NK-92 treated with Interleukin-12 subunit alpha and Interleukin-12 subunit beta, amount 100 ng/mL, for 24 hours (cell line): ENCODE results near the gene AZU1.
"Not testable (repeated sequence)": the region's sequence is repeated elsewhere in the genome, so short reads cannot be mapped to it uniquely, and the experiment has no call there.

ENCODE experiments used
- DNase-seq: peaks from one replicate; lab custom pipeline; 2025; lab: John Stamatoyannopoulos, UW

Gene AZU1

DNA sequence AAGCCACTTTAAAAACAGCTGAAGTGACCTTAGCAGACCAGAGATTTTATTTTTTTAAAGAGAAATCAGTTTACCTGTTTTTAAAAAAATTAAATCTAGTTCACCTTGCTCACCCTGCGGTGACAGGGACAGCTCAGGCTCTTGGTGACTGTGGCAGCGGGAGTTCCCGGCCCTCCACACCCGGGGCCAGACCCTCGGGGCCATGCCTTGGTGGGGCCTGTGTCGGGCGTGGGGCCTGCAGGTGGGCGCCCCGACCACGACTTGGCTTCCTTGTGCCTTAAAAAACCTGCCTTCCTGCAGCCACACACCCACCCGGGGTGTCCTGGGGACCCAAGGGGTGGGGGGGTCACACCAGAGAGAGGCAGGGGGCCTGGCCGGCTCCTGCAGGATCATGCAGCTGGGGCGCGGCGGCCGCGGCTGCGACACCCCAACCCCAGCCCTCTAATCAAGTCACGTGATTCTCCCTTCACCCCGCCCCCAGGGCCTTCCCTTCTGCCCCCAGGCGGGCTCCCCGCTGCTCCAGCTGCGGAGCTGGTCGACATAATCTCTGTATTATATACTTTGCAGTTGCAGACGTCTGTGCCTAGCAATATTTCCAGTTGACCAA is 16.7 kb upstream of the AZU1 start:
- no peak for DNase-seq

GRCh38 chr19:811506-812048 is 16.1 kb upstream of the AZU1 start:
- no peak for DNase-seq

- DNase-seq: no peak
Observed at GRCh38 chr19:812049-812746, 15.4 kb upstream of the AZU1 start.

- no peak for DNase-seq
Observed at GRCh38 chr19:812747-813218, 14.9 kb upstream of the AZU1 start.

DNA sequence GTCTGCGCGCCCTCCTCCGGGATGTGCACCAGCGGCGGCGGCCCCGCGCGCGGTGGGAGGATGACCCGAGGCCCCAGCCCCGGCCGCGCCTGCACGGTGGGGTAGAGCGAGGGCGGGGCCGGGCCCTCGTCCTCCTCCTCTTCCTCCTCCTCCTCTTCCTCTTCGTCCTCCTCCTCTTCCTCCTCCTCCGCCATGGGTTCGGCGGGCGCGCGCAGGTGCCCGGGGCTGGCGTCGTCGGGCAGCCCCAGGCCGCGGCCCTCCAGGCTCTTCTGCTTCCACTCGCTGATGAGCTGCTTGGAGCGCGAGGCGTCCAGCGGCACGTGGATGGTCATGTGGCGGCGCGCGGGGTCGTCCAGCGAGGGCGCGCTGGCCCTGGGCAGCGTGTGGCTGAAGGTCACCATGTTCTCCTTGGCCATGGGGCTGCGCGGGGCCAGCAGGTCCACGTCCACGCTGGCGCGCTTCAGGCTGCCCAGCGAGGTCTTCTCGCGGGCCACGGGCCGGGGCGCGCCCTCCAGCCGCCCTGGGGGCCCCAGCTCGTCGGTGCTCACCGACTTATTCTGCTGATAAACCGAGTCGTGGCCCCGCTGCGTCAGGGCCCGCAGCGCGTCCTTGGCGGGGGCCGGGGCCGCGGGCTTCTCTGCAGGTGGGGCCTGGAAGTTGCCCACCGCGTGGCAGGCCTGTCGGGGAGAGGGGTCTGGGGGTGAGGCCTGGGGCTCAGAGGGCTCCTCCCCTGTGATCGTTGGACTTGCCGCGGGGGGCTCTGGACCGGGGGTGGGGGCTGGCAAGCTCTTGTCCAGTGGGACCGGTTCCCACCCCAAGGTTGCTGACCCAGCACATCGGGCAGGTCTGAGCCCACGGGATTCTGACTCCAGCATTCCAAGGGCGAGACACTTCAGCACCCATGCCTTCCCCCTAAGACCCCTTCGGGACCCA is 14.2 kb upstream of the AZU1 start:
- no peak for DNase-seq

GRCh38 chr19:814152-815078 is 13.2 kb upstream of the AZU1 start:
- no peak for DNase-seq

- no peak for DNase-seq
Observed at GRCh38 chr19:815079-815774, 12.4 kb upstream of the AZU1 start.

- DNase-seq: no peak
Observed at GRCh38 chr19:815775-816499, 11.7 kb upstream of the AZU1 start.

DNA sequence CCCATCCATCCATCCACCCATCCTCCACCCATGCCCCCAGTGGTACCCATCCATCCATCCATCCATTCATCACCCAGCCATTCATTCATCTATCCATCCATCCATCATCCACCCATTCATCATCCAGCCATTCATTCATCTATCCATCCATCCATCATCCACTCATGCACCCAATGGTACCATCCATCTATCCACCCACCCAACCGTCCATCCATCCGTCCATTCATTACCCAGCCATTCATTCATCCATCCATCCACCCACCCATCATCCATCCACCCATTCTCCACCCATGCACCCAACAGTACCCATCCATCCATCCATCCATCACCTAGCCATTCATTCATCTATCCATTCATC is 11.2 kb upstream of the AZU1 start:
- DNase-seq: no peak

- DNase-seq: not testable (repeated sequence)
Observed at GRCh38 chr19:820212-820611, 7.4 kb upstream of the AZU1 start.

DNA sequence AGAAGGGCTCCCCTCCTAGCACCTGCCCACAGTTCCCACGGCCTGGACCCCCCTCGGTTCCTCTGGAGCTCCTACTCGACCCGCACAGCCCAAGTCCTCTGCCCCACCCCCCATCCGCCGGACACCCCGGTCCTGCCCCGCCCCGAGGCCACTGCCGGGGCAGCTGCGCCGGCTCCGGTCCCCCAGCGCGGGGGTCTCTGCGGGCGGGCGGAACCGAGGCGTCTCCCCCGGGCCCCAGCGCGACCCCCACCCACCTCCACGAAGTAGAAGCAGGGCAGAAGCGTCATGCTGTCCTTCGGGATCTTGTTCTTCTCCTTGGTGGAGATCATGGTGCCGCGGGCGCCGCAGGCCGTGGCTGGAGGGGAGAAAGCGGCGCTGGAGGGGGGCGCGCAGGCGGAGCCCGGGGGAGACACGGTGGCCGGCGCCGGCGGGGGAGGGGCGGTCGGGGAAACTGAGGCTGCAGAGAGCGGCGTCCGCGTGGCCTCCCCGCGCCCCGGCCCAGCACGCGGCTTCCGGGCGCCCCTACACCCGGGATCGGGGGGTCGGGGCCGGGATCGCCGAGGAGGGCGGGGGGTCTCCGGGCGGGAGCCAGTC is 6.3 kb upstream of the AZU1 start:
- DNase-seq: no peak

GRCh38 chr19:821825-822503 is 5.7 kb upstream of the AZU1 start, which contains the start of gene PLPPR3:
PLPPR3 (minus strand) TSS chr19:821955; CDS start chr19:821559, 396 bp downstream.
- no peak for DNase-seq

GRCh38 chr19:823565-824121 is 4.0 kb upstream of the AZU1 start:
- no peak for DNase-seq

GRCh38 chr19:824885-825284 is 2.8 kb upstream of the AZU1 start:
- no peak for DNase-seq

DNA sequence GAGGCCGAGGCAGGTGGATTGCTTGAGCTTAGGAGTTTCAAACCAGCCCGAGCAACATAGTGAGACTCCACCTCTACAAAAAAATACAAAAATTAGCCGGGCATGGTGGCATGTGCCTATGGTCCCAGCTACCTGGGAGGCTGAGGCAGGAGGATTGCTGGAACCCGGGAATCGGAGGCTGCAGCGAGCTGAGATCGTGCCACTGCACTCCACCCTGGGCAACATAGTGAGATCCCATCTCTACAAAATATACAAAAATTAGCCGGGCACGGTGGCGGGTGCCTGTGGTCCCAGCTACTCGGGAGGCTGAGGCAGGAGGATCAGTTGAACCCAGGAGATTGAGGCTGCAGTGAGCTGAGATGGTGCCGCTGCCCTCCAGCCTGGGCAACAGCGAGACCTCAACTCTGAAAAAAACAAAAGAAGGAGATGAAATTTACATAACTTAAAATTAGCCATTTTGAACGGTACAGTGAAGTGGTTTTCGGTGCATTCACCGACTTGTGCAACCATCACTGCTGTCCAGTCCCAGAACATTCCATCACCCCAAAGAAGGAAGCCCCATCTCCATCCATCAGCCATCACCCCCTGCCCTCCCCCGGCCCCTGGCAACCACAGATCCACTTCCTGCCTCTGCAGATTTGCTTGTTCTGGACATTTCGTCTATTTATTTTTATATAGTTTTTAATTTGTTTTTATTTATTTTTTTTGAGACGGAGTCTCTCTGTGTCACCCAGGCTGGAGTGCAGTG is 1.6 kb upstream of the AZU1 start:
- DNase-seq: no peak

GRCh38 chr19:827314-827709 is 325 bp upstream of the AZU1 start:
- DNase-seq: no peak

- DNase-seq: no peak
Observed at GRCh38 chr19:829129-829758, 1.6 kb downstream of the AZU1 start.
